ENCODE measurements around the gene EME1.
A peak's percentile ranks its signal among the peaks of the same experiment; 100 is the strongest.
"Not testable (repeated sequence)": the region's sequence is repeated elsewhere in the genome, so short reads cannot be mapped to it uniquely, and the experiment has no call there.

EME1 gene

DNA sequence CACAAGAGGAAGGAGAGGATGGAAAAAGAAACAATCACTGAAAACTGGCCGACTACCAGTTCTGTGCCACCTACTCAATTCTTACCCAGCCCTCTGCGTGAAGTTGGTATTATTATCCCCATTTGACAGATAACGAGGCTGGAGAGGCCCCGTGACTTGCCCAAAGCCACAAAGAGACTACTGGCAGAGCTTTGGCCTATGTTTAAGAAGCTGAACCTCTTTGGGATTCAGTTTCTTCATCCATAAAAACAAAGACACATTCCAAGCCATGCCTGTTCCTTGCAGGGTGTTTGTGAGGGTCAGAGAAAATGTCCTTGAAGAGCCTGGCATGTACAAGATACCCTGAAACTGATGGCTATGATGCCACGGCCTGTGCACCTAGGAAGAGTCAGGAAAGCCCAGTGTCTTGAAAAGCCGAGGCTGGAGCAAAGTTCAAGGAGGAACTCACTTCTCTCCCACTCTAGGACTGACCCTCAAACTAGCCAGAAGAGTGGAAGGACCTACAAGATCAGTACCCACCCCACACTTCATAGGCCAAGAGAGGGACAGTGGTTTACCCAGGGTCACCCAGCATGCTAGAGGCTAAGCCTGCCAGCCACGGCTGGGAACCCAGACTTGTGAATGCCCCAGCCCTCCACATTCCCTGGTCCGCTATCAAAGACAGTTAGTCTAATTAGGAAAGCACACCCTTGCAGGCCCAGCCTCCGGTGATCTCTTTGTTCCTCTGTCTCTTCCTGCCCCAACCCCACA lies 51.4 kb downstream of the EME1 start:
- DNase-seq: peak in 1 of 56 donors; percentile 16

DNA sequence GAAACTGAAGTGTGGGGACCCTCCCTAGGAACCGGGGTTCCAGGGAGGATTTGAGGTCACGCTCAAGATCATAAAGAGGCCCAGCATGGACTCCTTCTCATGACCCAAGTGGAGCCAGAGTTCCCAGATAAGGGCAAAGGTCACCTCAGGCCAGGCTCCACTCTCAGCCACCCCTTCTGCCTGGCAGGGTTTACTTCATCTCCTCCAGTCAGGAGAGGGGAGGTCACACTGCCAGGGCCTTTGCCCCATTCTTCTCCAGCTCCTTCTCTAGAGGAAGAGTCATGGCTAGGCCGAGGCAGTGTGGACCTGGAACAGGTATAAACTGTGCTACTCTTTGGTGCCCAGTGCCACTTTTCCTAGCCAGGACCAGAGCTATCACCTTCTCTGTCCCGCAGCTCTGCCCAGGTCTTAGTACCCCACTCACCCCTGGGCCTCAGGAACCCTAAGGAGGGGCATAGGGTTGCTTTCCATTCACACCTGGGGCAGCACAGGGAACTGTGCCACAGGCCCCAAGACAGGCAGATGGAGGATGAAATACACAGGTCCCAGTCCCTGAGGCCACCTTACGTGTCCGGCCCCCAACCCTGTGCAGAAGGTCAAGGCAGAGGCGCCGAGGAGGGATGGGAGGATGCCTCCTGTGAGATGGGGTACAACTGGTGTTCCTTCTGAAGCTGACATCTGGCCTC lies 52.1 kb downstream of the EME1 start:
- DNase-seq: no peak

DNA sequence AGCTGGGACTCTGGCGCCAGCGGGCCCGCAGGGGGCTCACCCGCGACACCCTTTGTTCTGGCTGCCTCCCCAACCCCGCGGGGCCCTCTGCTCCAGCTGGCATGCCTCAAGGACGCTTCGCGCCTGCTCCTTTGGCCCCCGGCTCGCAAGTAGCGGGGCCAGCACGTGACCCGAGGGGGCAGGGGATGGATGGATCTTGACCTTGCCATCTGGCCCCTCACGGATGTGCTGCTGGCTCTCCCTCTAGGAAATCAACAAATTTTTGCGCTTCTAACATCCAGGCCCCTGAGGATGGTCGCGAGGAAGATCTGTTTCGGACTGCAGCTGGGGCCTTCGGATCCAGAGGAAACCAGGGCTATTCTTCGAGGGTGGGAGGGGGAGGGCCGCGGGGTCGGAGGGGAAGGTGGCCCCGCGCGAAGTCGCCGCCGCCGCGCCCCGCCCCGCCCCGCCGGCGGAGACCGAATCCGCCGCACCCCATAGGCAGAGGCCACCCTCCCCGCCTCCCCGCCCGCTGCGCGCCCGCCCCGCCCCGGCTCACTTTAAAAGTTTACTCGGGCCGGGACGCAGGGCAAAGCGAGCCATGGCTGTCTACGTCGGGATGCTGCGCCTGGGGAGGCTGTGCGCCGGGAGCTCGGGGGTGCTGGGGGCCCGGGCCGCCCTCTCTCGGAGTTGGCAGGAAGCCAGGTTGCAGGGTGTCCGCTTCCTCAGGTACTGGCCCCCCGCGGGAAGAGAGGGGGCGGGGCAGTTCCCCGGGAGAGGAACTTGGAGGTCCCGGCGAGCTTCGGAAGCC lies 52.8 kb downstream of the EME1 start, which contains the start of gene ACSF2:
Gene ACSF2 (plus strand): TSS at position 537 of the 790 bp plus-strand sequence. CDS start 44 bp downstream, at position 581.
- DNase-seq: peak in 24 of 56 donors; percentile 3 to 69 (median 16)

DNA sequence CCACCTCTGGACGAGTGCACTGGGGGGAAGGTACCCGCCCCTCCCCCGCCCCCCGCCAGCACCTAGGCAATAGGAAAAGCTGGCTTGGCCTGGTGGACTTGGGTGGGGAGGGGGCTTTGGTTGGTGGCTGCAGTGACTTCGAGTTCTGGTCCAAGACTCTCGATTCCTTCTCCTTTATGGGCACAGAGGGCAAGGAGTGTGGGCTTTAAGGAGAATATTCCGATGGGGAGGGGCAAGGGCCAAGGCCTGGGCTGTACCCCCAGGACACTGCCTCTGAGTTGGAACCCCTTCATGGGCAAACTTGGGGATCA lies 53.4 kb downstream of the EME1 start:
- peak in 1 of 56 donors; percentile 15 for DNase-seq

DNA sequence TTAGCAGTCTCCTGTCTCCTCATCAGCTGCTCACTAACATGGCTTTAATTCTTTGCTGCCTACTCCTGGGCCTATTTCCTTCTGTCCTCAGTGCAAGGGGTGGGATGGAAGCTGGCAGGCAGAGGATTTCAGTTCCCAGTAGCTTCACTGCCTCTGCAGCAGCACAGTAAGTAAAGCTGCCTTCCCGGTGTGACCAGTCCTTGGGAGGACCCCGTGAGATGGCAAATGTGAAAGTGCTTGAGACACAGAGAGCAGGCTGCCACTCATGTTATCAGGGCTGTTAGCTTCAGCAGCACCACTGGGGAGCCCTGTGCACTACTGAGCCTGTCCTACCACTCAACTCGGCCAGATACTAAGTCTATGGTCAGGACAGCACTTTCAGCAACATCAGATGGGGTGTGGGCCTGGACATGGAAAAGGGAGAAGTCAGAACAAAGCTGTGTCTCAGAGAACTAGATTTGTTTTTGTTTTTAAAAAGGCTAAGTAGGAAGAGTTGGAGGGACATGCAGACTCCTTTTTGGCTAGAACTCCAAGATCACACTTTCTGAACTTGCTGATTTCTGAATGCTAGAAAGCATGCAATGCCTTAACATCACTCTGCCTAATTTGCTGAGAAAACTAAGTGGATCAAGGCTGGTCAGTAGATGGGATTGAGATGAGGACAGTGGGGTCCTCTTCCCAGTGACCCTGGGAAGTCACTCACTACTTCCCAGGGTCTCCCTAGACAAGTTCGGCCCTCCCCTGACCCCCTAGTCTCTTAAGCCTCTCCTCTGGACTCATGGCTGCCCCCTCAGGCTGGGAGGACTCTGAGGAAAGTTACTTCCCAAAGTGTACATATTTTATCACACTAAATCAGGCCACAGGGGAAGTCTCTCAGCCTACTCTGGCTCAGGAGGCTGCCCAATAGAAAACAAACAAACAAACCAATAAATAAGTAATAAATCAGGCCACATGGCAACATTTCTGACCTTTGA lies 54.1 kb downstream of the EME1 start:
- peak in 6 of 56 donors; percentile 2 to 33 (median 7) for DNase-seq

DNA sequence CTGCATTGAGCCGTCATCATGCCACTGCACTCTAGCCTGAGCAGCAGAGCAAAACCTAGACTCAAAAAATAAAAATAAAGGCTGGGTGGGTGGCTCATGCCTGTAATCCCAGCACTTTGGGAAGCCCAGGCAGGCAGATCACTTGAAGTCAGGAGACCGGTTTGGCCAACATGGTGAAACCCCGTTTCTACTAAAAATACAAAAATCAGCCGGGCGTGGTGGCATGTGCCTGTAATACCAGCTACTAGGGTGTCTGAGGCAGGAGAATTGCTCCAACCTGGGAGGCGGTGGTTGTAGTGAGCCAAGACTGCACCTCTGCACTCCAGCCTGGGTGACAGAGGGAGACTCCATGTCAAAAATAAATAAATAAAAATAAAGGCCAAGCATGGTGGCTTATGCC lies 55.1 kb downstream of the EME1 start:
- DNase-seq: not testable (repeated sequence)

GRCh38 chr17:50428831-50429424 lies 55.9 kb downstream of the EME1 start:
- no peak for DNase-seq

DNA sequence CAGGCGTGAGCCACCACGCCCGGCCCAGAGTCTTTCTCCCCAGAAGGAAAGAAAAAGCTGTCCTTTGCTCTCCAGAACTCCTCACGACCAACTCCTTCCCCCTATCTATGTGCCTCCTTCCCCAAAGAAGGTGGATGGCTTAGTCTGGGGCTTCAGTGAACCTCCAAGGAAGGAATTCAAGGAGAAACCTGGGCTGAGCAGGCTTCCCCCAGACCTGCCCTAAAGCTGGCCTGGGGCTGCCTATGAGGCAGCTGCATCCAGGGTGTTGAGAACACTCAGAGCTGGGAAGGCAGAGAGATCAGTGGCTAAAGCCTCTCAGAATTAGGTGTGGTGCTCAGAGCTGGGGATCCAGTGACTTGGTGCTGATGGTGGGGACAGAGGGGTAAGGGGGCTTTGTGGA lies 56.8 kb downstream of the EME1 start:
- no peak for DNase-seq
